Measurements from ENCODE around the gene KCNK16.

Gene KCNK16

DNA sequence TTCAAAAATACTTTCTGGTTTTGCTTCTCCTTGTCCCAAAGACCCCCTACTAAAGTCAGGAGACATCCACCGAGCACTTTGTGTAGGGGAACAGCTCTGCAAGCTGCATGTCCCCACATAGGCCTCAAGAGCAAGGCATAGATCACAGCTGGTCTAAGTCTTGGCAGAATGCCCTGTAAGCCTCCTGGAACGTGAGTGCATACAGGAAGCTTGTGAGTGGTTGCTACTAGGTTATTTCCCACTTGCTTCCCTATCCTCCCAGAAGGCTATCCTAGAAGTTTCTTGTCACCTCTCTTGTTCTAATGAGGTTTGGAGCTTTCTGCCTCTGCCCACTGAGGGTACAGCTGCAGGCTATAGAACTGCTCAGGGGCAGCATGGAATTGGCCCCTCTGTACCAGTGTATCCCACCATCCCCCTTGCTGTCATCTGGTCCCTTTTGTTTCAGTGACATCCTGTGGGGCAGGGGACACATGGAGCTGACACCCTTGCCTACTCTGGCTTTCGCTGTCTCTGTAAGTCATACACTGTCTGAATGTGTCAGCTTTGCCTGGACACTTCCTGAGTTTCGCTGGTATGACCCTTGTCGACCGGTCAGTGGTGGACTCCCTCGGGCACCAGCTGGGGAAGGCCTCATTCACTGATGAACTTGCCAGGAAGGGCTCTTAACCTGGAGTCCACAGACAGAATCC is 35.6 kb upstream of the KCNK16 start:
- H3K27me3 ChIP-seq (ENCODE audit: low read depth, low read length) = no peaks in the 10 kb centered on the region
- no peak overlapping the region for H3K4me3 ChIP-seq (ENCODE audit: low read depth in 1 of 2, low read length in 2 of 2)
- H3K9me3 ChIP-seq (ENCODE audit: control insufficient read depth in 1 of 2, low read length in 2 of 2) = no peaks in the 10 kb centered on the region
- no peak overlapping the region for H3K27ac ChIP-seq (ENCODE audit: low read length)
- H3K36me3 ChIP-seq (ENCODE audit: control insufficient read depth in 1 of 2, insufficient read depth in 2 of 2, low read length in 2 of 2) = no peaks in the 10 kb centered on the region
- peaks cover 5 to 9% of the 10 kb centered on the region in 2 donors for H3K4me1 ChIP-seq (ENCODE audit: control insufficient read depth in 1 of 2, insufficient read depth in 2 of 2, low read length in 2 of 2)

- H3K27me3 ChIP-seq (ENCODE audit: low read depth, low read length) = no peaks in the 10 kb centered on the region
- no peaks in the 10 kb centered on the region for H3K36me3 ChIP-seq (ENCODE audit: control insufficient read depth in 1 of 2, insufficient read depth in 2 of 2, low read length in 2 of 2)
- no peak overlapping the region for H3K27ac ChIP-seq (ENCODE audit: low read length)
Observed at GRCh38 chr6:39353698-39354315, 31.3 kb upstream of the KCNK16 start.

GRCh38 chr6:39350723-39351505 is 28.4 kb upstream of the KCNK16 start:
- Histone ChIP-seq H3K27me3 (ENCODE audit: low read depth, low read length) (no peaks in the 10 kb centered on the region), H3K4me1 (ENCODE audit: control insufficient read depth in 1 of 2, insufficient read depth in 2 of 2, low read length in 2 of 2) (no peaks in the 10 kb centered on the region), H3K4me3 (ENCODE audit: low read depth in 1 of 2, low read length in 2 of 2) (no peak overlapping the region), H3K9me3 (ENCODE audit: control insufficient read depth in 1 of 2, low read length in 2 of 2) (no peaks in the 10 kb centered on the region), H3K36me3 (ENCODE audit: control insufficient read depth in 1 of 2, insufficient read depth in 2 of 2, low read length in 2 of 2) (no peaks in the 10 kb centered on the region), H3K27ac (ENCODE audit: low read length) (no peak overlapping the region)

More at GRCh38 chr6:39353698-39354315, 31.3 kb upstream of the KCNK16 start:
- Histone ChIP-seq H3K4me1 (ENCODE audit: control insufficient read depth in 1 of 2, insufficient read depth in 2 of 2, low read length in 2 of 2) (peaks cover 5% of the 10 kb centered on the region in 2 donors), H3K4me3 (ENCODE audit: low read depth in 1 of 2, low read length in 2 of 2) (no peak overlapping the region), H3K9me3 (ENCODE audit: control insufficient read depth in 1 of 2, low read length in 2 of 2) (no peaks in the 10 kb centered on the region)

DNA sequence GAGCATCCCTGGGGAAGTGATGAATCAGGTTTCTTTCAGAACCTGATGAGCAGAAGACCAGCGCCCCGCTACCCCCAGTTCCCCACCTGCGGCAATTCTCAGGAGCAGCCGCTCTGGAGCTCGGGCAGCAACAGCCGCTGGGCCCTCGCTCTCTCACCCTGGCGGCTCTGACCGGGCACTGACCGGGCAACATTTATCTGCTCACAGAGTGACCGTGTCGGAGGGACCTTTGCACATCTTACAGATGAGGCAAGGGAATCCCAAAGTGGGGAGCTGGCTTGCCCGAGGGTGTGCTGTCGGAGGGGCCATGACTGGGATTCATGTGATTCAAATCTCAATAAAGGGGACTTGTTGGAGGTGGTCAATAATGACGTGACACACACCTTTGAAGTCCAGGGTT is 26.2 kb upstream of the KCNK16 start:
- H3K27me3 ChIP-seq (ENCODE audit: low read depth, low read length) = no peaks in the 10 kb centered on the region
- H3K4me1 ChIP-seq (ENCODE audit: control insufficient read depth in 1 of 2, insufficient read depth in 2 of 2, low read length in 2 of 2) = no peaks in the 10 kb centered on the region
- H3K9me3 ChIP-seq (ENCODE audit: control insufficient read depth in 1 of 2, low read length in 2 of 2) = no peaks in the 10 kb centered on the region
- no peaks in the 10 kb centered on the region for H3K36me3 ChIP-seq (ENCODE audit: control insufficient read depth in 1 of 2, insufficient read depth in 2 of 2, low read length in 2 of 2)
- H3K4me3 ChIP-seq (ENCODE audit: low read depth in 1 of 2, low read length in 2 of 2) = no peak overlapping the region
- H3K27ac ChIP-seq (ENCODE audit: low read length) = no peak overlapping the region

DNA sequence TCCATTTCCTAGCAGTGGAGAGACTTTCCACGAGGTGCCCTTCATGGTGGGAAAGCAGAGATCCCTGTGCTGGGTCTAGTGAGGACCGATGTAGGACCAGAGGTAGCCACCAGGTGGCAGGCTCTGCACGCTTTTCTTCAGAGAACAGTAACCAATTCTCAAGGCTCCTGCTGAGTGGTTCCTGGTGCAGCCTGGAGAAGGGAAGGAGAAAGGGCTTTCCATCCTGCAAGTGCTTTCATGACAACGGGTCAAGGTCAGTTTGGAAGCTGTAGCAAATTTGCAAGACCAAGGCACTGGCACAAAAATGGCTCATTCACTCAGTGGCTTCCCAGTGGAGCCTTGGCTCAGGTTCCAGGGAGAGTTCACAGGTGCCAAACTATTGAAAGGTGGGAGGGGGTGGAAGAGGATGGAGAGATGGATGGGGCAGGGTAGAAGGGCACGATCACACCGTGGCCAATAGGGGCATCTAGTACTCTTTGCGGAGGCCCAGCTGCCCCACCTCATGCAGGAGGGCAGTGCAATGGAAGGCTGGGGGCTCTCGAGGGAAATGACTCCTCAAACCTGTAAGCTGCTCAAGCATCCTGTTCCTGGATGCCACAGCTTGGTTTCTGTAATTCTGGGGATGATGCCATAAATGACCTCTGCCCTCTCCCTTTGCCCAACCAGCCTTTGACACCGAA is 25.5 kb upstream of the KCNK16 start:
- H3K27ac ChIP-seq (ENCODE audit: low read length) = no peak overlapping the region
- H3K4me3 ChIP-seq (ENCODE audit: low read depth in 1 of 2, low read length in 2 of 2) = no peak overlapping the region
- H3K27me3 ChIP-seq (ENCODE audit: low read depth, low read length) = no peaks in the 10 kb centered on the region
- H3K9me3 ChIP-seq (ENCODE audit: control insufficient read depth in 1 of 2, low read length in 2 of 2) = no peaks in the 10 kb centered on the region
- no peaks in the 10 kb centered on the region for H3K4me1 ChIP-seq (ENCODE audit: control insufficient read depth in 1 of 2, insufficient read depth in 2 of 2, low read length in 2 of 2)
- no peaks in the 10 kb centered on the region for H3K36me3 ChIP-seq (ENCODE audit: control insufficient read depth in 1 of 2, insufficient read depth in 2 of 2, low read length in 2 of 2)

DNA sequence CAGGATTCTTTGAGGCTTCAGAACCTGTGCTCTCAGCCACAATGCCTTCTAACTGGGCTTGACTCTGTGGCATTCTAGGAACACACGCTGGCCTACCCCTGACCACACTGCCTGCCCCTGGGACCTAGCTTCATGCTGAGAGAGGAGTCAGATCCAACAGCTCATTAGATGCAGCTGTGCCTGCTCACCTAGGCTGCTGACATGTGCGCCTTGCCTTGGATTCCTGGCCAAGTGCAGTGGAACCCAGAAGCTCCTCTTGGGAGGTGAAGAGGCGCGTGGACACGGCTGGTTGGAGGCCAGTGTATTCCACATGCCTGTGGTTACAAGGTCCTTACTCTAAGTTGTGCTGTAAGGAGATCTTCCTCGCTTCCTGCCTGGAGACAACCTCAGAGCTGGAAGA is 24.7 kb upstream of the KCNK16 start:
- H3K27me3 ChIP-seq (ENCODE audit: low read depth, low read length) = no peaks in the 10 kb centered on the region
- no peak overlapping the region for H3K4me3 ChIP-seq (ENCODE audit: low read depth in 1 of 2, low read length in 2 of 2)
- no peaks in the 10 kb centered on the region for H3K9me3 ChIP-seq (ENCODE audit: control insufficient read depth in 1 of 2, low read length in 2 of 2)
- H3K4me1 ChIP-seq (ENCODE audit: control insufficient read depth in 1 of 2, insufficient read depth in 2 of 2, low read length in 2 of 2) = no peaks in the 10 kb centered on the region
- H3K36me3 ChIP-seq (ENCODE audit: control insufficient read depth in 1 of 2, insufficient read depth in 2 of 2, low read length in 2 of 2) = no peaks in the 10 kb centered on the region
- H3K27ac ChIP-seq (ENCODE audit: low read length) = no peak overlapping the region

GRCh38 chr6:39344821-39345280 is 22.3 kb upstream of the KCNK16 start:
- Histone ChIP-seq H3K27me3 (ENCODE audit: low read depth, low read length) (no peaks in the 10 kb centered on the region), H3K27ac (ENCODE audit: low read length) (no peak overlapping the region), H3K9me3 (ENCODE audit: control insufficient read depth in 1 of 2, low read length in 2 of 2) (no peaks in the 10 kb centered on the region), H3K36me3 (ENCODE audit: control insufficient read depth in 1 of 2, insufficient read depth in 2 of 2, low read length in 2 of 2) (no peaks in the 10 kb centered on the region), H3K4me1 (ENCODE audit: control insufficient read depth in 1 of 2, insufficient read depth in 2 of 2, low read length in 2 of 2) (peaks cover 0 to 6% of the 10 kb centered on the region in 2 donors), H3K4me3 (ENCODE audit: low read depth in 1 of 2, low read length in 2 of 2) (no peak overlapping the region)

DNA sequence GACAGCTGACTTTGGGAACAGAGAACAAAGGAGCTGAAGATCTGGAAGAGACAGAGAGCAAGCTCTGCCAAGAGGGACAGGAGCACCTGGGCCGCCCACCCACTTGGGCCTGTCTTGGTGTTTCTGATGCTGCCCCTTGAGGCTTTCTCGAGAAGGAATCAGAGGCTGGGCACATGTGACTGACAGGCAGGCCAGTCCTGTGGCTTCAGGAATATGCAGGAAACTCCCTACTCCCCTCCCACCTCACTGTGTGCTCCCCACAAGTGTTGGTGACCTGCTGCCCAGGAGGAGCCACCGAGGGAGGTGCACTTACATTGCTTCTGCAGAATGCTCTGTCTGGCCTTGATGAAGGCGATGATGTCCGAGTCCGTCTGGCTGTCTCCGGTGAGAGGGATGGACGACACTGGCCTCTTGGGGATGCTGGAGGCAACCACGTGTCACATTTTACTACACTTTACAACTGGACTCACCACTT is 20.9 kb upstream of the KCNK16 start:
- Histone ChIP-seq H3K4me3 (ENCODE audit: low read depth in 1 of 2, low read length in 2 of 2) (no peak overlapping the region), H3K27ac (ENCODE audit: low read length) (no peak overlapping the region), H3K9me3 (ENCODE audit: control insufficient read depth in 1 of 2, low read length in 2 of 2) (no peaks in the 10 kb centered on the region), H3K4me1 (ENCODE audit: control insufficient read depth in 1 of 2, insufficient read depth in 2 of 2, low read length in 2 of 2) (peaks cover 0 to 13% of the 10 kb centered on the region in 2 donors), H3K27me3 (ENCODE audit: low read depth, low read length) (no peaks in the 10 kb centered on the region), H3K36me3 (ENCODE audit: control insufficient read depth in 1 of 2, insufficient read depth in 2 of 2, low read length in 2 of 2) (no peaks in the 10 kb centered on the region)

DNA sequence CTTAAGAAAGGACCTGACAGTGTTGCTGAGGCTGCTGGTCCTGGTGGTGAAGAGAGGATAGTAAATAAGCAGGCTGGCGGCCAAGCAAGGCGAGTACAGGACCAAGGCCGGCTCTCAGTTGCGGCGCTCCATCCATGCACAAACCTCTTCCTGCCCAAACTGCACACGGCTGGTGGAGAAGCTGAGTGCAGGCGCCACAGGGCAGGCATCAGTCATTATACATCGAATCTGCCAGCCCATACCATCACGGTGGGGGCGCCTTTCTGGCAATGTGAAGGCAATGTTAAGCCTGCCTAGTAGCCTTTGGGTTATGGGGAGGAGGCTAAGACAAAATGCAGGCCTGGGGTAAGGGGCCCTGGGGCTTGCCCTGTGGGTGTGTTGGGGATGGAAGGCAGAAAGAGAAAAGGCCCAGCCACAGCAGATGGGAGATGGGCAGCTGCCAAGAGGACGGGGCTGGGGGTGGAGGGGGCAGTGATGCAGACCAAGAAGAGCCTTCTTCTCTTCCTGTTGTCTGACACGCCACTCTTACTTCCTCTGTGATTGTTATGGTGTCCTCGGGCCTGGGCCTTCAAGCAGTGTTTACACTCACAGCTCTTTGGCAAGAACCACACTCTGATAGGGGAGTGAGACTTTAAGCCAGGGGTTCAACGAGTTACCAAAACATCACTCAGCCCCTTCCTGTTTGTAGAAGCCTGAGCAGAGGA is 20.3 kb upstream of the KCNK16 start:
- H3K36me3 ChIP-seq (ENCODE audit: control insufficient read depth in 1 of 2, insufficient read depth in 2 of 2, low read length in 2 of 2) = no peaks in the 10 kb centered on the region
- no peaks in the 10 kb centered on the region for H3K27me3 ChIP-seq (ENCODE audit: low read depth, low read length)
- no peak overlapping the region for H3K4me3 ChIP-seq (ENCODE audit: low read depth in 1 of 2, low read length in 2 of 2)
- peaks cover 0 to 13% of the 10 kb centered on the region in 2 donors for H3K4me1 ChIP-seq (ENCODE audit: control insufficient read depth in 1 of 2, insufficient read depth in 2 of 2, low read length in 2 of 2)
- H3K27ac ChIP-seq (ENCODE audit: low read length) = no peak overlapping the region
- H3K9me3 ChIP-seq (ENCODE audit: control insufficient read depth in 1 of 2, low read length in 2 of 2) = no peaks in the 10 kb centered on the region

DNA sequence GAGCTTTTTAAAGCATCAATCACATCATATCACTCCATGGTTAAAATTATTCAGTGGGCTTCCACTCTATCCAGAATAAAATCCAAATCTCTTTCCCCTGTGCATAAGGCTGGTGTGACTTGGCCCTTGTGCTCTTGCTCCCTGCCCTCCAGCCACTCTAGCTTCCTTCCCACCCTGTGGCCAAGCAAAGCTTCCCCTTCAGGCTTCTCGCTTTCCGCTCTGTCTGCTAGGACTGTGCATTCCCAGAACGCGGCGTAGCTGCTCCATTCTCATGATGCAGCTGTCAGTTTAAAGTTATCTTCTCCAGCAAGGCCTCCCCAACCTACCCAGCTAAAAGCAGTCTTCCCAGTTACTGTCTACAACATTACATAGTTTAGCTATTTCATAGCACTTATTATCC is 19.4 kb upstream of the KCNK16 start:
- Histone ChIP-seq H3K36me3 (ENCODE audit: control insufficient read depth in 1 of 2, insufficient read depth in 2 of 2, low read length in 2 of 2) (no peaks in the 10 kb centered on the region), H3K4me3 (ENCODE audit: low read depth in 1 of 2, low read length in 2 of 2) (no peak overlapping the region), H3K4me1 (ENCODE audit: control insufficient read depth in 1 of 2, insufficient read depth in 2 of 2, low read length in 2 of 2) (peaks cover 0 to 13% of the 10 kb centered on the region in 2 donors), H3K27me3 (ENCODE audit: low read depth, low read length) (no peaks in the 10 kb centered on the region), H3K27ac (ENCODE audit: low read length) (no peak overlapping the region), H3K9me3 (ENCODE audit: control insufficient read depth in 1 of 2, low read length in 2 of 2) (no peaks in the 10 kb centered on the region)
